Measurements from ENCODE around the gene SSTR5.

Gene SSTR5

GRCh38 chr16:1042049-1042744 is 30.4 kb upstream of the SSTR5 start:
- TF ChIP-seq CTCF (conservative IDR thresholded peaks at IDR 0.05): no peak
- H3K27ac ChIP-seq: no peak overlapping the region

- no peak overlapping the region for H3K27ac ChIP-seq
- no peak for TF ChIP-seq CTCF (conservative IDR thresholded peaks at IDR 0.05)
These were observed 29.7 kb upstream of the SSTR5 start for GRCh38 chr16:1042866-1043265.

GRCh38 chr16:1043881-1044451 is 28.6 kb upstream of the SSTR5 start:
- H3K27ac ChIP-seq: no peak overlapping the region
- TF ChIP-seq CTCF (conservative IDR thresholded peaks at IDR 0.05): no peak

GRCh38 chr16:1044460-1045309 is 27.9 kb upstream of the SSTR5 start:
- TF ChIP-seq CTCF (conservative IDR thresholded peaks at IDR 0.05): no peak
- no peak overlapping the region for H3K27ac ChIP-seq

GRCh38 chr16:1045310-1045992 is 27.1 kb upstream of the SSTR5 start:
- no peak for TF ChIP-seq CTCF (conservative IDR thresholded peaks at IDR 0.05)
- H3K27ac ChIP-seq: no peak overlapping the region

- TF ChIP-seq CTCF (conservative IDR thresholded peaks at IDR 0.05): no peak
- no peak overlapping the region for H3K27ac ChIP-seq
These were observed 26.3 kb upstream of the SSTR5 start for GRCh38 chr16:1045993-1046911.

Measured in VCaP (cell line).